Right ventricle myocardium inferior (tissue), 1 donor: Measurements from ENCODE around the gene SSBP2. TPM values are rescaled to one million over a fixed set of nuclear protein-coding genes. Genes with fewer than 3 reads are reported as not detected.
"Not testable (repeated sequence)": the region's sequence is repeated elsewhere in the genome, so short reads cannot be mapped to it uniquely, and the experiment has no call there.

Experiments
- ATAC-seq: fragments of 200-7000 bp; cut with Tn5 transposase; one replicate; pipeline ENCODE4 v1.9.1; 2020; ENCODE audit warnings: mild to moderate bottlenecking, moderate library complexity
- DNase-seq: peaks from one replicate; pipeline ENCODE4 v3.0.0; 2021; ENCODE audit errors: missing footprints
- intact Hi-C: fragments of 100-400 bp; cut with DNase I; formaldehyde crosslinking; loops from one replicate; pipeline ENCODE4 v1.11.0; 2022
- total RNA-seq: library from RNA; stranded (reverse); fragmentation: NEBNext Ultra II Directional; extraction: Animal tissue kit (Norgen Biotek cat#: 25700); gene quantifications from one replicate; pipeline ENCODE4 v1.2.1, GENCODE V29; 2021
- donor health status: DM: no; HTN: yes; CAD: no; lungs with severe emphysema.

SSBP2 gene
- total RNA-seq, 1 donor from 2014 or later = 55.4 TPM

DNA sequence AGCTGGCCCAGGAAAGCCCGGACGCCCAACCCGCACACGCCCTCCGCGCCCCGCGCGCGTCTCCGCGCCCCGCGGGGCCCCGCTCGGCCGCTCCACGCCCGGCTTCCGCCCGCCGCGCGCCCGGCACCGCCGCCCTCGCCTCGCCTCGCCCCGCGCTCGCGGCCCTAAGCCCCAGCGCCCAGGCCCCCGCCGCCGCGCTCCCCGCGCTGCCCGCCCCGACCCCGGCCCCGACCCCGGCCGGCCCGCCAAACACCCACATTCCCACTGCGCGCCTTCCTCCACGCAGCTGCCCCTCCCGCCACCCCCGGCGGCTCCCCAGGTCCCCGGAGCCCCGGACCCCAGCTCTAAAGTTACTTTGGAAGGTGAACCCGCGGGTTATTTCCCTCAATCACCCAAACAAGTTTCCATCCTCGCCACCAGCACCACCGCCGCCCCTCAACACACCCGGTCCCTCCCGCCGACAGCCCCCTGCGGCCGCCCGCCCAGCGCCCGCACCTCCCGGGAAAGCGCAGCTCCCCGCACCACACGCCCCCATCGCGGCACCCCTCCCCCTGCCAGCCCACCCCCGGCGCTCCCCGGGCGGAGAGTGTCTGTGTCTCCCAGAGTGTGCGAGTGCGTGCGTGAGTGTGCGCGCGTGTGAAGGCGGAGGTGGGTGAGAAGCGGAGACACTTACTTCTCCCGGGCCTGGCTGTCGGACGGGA is 439 bp downstream of the SSBP2 start:
- intact Hi-C loops = loop anchor here (1.0 to 10.0 kb wide), 6 partner anchors 36 to 414 kb away; partner anchors contain the start of gene ATG10
- ATAC-seq (no peak), DNase-seq (no peak)

DNA sequence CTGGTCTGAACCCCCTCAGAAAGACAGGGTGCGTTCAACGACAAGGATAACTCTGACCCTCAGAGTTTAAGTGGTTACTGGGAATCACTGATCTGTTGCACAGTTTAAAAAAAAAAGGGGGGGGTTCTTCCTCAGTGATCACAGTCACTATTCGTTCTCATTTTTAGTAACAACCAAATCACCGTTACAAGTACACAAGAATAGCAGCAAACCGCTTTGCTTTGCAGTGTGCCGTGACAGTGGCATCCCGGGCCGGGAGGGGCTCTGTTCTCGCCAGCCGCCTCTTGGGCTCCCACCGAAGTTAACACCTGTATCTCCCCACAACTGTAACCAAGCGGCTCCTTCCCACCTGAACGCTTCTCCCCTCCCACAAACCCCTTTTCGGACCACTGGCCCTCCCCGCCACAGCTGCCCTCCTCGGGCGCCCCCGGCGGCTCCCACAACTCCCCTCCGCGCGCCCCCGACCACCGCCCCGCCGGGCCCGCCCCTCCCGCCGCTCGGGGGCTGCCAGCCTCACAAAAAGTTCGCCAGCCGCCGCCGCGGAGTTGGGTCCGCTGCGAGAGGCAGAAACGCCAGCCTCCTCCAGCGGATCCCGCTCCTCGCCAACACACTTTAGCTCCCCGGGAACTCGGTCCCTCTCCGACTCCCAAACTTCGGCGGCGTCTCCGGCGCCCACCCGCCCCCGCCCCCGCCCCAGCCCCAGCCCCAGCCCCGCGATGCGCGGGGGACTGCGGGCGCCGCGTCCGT is 1.2 kb downstream of the SSBP2 start:
- intact Hi-C loops = loop anchor here (2.0 to 10.0 kb wide), 4 partner anchors 37 to 415 kb away; no protein-coding TSS in a partner anchor
- no peak for ATAC-seq
- DNase-seq = peak; percentile 70

DNA sequence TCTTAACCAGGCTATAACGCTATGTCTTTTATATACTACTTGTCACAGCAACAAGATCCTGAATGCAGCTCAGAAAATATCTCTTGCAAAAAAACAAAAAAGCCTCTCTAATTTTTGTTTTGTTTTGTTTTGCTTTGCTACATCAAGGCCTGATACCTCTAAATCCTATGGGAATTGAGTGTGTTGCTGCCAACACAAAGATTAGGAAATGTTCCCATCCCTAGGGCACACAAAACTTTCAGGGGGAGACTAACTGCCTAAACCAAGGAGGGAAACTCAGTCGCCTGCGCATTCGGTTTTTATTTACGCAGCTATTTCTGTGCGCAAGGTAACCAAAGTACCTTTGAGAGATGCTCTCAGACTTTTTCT is 1.7 kb downstream of the SSBP2 start:
- ATAC-seq = no peak
- no peak for DNase-seq
- intact Hi-C loops = no loop called here

DNA sequence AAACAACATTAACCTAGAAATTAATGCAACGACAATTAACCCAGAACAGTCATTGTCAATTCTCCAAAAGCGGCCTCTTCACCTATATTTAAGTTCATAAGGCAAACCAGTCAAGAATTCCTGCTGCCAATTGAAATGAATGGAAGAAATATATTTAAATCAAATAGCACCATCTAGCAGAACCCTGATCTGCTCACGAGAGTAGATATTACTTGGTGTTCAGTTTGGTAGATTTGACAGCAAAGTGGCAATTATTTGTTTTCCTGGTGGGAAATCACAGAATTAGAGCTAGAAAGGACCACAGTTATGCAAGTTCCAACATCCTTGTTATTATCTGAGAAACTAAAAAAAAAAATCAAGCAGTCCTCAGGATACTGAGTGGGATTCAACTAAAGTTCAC is 2.3 kb downstream of the SSBP2 start:
- no peak for DNase-seq
- ATAC-seq = no peak
- intact Hi-C loops = no loop called here

DNA sequence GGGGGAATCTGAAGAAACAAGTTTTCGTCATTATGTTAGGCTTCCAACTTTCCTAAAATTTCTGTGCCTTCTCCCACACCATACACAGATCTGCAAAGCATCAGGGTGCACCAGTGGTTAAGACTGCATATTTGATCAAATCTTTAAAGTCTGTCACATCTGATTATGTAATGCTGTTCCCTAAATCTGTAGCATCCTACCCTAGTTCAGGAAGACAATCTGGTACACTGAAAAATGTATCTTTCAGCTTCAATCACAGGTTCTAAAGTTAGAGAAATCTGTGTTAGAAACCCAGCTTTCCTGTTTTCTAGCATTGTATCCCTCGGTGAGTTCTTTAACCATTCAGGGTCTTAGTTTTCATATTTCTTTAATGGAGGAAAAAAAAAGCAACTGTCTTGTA is 3.9 kb downstream of the SSBP2 start:
- intact Hi-C loops = no loop called here
- no peak for ATAC-seq
- DNase-seq = no peak

DNA sequence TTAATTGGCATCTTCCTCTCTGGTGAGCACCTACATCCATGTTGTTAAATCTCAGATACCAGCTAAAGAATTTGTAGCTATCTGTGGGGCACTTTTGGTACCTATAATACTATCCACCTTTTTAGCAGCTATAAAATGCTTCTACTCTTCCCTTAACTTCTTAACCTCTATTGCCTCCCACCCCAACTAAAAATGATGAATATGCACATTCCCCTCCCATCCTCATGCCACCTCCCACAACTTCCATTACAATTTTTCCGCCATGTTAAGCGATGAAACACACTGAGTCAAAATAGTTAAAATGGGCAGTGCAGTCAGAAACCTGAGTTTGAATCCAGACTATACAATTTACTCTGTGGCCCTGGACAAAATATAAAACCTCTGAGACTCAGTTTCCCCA is 10.1 kb downstream of the SSBP2 start:
- ATAC-seq (no peak), DNase-seq (no peak)
- intact Hi-C loops = no loop called here

DNA sequence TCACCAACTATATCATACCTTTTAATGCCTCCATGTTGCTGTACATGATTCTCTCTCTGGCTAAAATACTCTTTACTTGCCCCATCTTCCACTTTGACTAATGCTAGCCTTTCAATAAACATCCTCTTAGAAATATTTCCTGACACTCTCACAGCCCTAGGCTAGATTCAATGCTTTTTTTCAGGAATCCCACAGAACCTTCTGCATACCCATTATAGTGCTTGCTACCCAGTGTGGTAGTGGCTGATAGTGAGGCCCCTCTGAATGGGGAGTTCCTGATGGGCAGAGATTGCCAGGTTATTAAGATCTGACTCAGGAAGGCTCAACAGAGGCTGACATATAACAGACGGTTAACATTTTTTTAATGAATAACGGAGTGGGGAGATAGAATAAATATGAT is 11.6 kb downstream of the SSBP2 start:
- intact Hi-C loops = no loop called here
- ATAC-seq (no peak), DNase-seq (no peak)

DNA sequence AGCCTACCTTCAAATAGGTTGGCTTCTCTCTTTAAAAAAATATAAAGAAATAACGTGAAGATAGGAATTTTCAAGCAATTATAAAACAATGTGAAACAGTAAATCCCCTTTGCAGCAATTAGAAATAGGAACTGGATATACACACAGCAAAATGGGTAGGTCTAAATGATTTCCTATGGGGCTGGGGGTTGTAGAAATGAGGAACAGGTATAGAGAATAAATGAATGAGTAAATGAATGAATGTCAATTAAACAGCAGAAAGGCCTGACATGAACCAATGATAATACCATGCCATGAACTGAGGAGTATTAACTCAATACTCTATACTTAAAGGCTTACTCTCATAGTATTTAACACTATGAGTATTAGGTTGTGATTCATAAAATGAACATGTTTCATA is 21.6 kb downstream of the SSBP2 start:
- intact Hi-C loops = no loop called here
- ATAC-seq = no peak

DNA sequence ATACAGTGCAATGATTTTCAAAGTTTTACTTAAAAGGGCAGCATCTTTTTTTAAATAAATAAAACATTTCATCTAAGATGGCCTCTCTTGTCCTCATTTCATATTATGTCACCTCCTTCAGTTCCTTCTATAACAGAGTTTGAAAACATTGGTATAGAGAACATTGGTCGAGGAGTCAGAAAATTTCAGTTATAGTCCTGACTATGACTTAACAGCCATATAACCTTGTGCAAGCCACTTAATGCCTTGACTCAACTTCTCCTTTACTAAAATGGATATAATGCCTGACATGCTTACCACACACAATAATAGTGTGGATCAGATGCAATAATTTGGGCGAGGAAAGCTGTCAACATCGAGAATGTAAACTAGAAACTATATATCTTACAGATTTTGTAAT is 22.6 kb downstream of the SSBP2 start:
- intact Hi-C loops = no loop called here
- ATAC-seq (no peak), DNase-seq (no peak)

More for the DNA sequence above, 21.6 kb downstream of the SSBP2 start:
- no peak for DNase-seq

DNA sequence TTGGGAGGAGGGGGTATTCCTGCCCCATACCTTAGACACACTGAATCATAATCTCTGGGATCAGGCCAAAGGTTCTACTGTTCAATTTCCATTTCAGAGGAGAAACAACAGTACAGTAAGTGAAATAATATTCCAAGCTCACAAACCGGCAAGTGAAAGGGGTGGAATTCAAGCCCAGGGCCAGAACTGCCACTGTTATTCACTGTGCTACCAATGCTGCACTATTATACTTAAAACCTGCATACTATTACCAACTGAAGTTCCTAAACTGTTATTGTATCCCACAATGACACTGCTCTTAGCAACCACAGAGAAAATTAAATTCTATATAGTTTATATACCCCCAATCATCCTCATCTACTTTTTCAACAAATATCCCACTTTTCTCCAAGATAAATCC is 24.6 kb downstream of the SSBP2 start:
- intact Hi-C loops = no loop called here
- DNase-seq = no peak
- no peak for ATAC-seq

DNA sequence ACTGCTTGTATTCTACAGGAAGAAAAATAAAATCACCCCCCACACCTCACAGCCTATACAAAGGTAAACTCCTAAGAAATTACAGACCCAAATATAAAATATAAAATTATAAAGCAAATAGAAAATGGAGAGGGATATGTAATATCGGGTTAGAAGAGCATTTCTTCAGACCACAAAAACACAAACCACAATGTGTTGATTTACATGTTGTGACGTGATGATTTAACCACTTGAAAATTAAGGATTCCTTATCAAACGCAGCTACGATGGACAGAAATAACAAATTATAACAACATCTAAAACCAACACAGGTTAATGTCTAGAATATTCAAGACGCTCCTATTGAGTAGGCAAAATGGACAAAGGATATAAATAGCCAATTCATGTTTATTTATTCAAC is 26.3 kb downstream of the SSBP2 start:
- no peak for ATAC-seq
- intact Hi-C loops = no loop called here
- DNase-seq = no peak

DNA sequence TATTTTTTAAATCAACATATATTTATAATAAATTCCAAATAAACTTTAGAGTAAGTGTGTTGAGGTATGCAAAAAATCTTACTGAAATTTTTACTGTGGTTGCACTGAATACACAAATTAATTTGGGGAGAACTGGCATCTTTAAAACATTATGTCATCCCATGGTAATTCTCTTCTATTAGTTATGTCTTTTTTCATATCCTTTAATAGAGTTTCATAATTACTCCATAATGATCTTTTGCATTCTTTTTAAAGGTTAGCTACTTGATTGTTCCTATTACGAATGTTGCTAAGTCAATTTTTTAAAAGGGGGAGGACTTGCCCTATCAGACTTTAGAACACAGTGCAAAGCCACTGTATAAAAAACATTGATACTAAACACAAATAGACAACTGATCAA is 26.8 kb downstream of the SSBP2 start:
- intact Hi-C loops = no loop called here
- DNase-seq (no peak), ATAC-seq (no peak)

DNA sequence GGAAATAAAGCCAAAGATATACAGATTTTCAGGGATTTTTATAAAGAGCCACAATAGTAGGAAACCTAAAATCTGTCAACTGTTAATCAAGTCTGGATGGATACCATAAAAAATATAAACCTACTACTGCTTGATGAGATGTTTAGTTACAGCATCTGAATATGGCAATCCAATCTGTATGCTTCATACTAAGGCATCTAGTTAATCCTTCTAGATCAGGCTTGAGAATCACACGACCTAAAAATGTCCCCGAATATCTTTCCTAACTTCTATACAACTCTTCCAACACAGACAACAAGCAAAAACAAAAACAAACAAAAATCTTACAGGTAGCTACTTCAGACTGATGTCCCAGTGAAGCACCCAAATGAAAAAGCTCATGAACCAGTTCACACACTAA is 29.8 kb downstream of the SSBP2 start:
- intact Hi-C loops = no loop called here
- ATAC-seq (no peak), DNase-seq (no peak)

DNA sequence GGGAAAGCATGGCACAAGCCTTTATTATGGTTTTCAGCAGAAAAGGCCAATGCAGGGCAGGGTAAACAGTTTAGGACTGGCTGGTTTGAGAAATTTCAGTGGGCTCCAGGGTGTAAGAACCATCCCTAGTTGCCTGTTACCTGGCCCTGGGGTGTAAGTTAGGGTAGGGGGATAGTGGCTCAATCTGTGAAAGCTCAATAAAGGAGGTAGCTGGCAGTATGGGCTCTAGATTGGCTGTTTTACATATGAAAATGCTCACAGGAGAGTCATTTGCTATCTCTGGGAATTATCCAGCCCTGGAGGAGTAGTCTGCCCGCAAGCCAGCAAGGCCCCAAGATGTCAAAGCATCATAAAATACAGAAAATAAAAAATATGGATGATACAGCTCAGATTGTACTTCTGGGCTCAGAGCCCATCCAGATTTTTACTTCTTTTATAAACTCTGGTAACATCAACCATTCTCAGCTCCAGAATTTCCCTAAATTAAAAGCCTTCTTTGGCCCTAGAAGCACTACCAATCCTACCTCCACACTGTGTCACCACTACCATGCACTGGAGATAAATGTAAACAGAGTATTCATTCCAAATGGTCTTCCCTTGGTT is 31.1 kb downstream of the SSBP2 start:
- no peak for ATAC-seq
- intact Hi-C loops = no loop called here
- DNase-seq = no peak

DNA sequence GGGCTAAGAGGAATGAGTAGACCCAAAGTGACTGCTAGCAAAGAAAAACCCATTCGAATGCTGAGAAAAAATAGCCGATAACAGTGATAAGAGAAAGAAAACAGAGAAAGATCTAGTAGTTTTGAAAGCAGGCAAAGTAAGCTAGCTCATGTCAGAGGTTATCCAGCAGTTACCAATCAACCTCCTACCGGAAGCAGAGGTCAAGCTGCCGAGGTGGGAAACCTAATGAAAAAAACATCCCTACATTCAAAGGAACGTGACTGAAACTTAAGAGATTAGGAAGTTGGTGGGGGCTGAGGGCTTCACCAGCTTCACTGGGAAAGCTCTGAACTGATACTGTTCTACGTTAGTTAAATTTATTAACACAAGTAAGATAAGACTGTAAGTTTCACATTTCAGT is 32.6 kb downstream of the SSBP2 start:
- no peak for ATAC-seq
- DNase-seq = no peak
- intact Hi-C loops = no loop called here

DNA sequence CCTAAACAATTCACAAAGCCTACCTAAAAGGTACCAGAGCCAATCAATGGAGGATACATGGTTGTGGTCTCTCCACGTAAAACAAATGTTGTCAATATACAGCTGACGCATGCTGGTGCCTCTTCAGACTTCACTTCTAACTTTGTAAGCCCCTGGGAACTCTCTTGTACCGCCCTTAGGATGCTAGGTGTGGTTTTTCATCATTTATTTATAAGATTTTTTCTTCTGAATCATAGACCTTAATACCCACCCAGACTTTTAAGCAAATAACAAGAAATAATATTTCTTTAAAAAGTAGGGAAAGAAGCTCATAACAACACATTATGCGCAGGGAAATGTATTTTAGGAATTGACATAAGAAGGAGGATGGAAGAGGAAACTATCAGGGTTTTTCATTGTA is 33.0 kb downstream of the SSBP2 start:
- intact Hi-C loops = no loop called here
- no peak for ATAC-seq
- DNase-seq = no peak

DNA sequence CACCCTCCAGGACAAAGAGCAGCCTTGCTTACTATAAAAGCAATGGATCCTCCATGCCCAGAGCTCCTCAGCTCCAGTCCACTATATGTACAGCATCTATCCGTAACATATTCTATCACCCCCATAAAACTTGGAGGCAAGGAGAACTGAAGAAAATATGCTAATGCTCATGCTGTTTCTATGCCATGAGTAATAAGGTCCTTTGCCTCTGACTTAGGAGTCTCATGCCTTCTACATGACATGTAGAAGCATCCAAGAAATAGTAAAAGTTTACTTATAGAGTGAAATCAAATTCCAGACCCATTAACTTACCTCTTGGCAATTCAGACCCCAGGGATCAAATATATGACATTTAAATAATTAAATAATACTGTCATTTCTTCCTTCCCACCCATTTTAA is 33.7 kb downstream of the SSBP2 start:
- no peak for DNase-seq
- intact Hi-C loops = no loop called here
- ATAC-seq = no peak

DNA sequence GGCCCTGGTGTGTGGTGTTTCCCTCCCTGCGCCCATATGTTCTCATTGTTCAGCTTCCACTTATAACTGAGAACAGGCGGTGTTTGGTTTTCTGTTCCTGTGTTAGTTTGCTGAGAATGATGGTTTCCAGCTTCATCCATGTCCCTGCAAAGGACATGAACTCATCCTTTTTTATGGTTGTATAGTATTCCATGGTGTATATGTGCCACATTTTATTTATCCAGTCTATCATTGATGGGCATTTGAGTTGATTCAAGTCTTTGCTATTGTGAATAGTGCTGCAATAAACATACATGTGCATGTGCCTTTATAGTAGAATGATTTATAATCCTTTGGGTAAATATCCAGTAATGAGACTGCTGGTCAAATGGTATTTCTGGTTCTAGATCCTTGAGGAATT is 36.8 kb downstream of the SSBP2 start:
- ATAC-seq, DNase-seq, intact Hi-C loops: not testable (repeated sequence)

DNA sequence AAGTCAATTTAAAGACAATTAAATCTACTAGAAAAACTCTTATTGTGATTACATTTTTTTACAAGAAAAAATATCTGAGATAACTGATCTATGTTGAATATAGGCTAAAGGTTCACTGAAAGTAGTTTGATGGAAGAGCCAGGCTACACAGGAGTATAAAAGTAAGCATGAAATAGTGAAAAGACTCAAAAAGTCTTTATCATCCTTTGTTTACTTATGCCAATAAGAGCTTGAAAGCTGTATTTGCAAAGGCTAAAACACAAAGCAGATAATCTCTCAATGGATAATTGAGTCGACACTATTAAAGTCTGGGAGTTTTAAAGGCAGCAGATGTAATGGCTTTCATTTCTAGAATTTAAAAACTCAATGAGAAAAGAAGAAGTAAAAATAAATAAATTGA is 42.0 kb downstream of the SSBP2 start:
- ATAC-seq (no peak), DNase-seq (no peak)
- intact Hi-C loops = no loop called here

DNA sequence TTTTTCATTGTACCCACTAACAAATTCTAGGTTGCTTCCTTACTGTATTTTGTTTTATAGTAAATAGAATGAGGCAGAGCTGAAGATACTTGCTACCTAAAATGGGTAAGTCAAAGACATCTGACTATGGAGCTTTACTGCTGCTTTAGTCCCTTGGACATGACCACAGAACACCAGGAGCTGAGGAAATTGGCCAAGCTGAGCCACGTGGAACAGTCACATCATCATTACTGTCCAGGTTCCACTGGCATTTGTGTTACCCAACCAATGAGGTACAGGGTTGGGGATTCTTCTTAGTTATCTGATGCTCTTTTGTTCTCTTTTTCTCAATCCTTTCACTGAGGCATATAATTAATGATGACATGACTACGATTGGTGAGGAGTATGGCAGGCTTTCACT is 47.1 kb downstream of the SSBP2 start:
- ATAC-seq (no peak), DNase-seq (no peak)
- intact Hi-C loops = no loop called here
